ENCODE measurements around the gene WDR27.

Gene WDR27

GRCh38 chr6:169501777-169502313, 200.0 kb downstream of the WDR27 start:
- TF ChIP-seq CTCF (IDR thresholded peaks at IDR 0.05; ENCODE audit: borderline replicate concordance, insufficient read depth, low read depth, low read length): no peak
- no peak overlapping the region for H3K4me3 ChIP-seq (ENCODE audit: low read depth, low read length)

GRCh38 chr6:169501128-169501527, 200.7 kb downstream of the WDR27 start:
- TF ChIP-seq CTCF (IDR thresholded peaks at IDR 0.05; ENCODE audit: borderline replicate concordance, insufficient read depth, low read depth, low read length): no peak

GRCh38 chr6:169500688-169501087, 201.1 kb downstream of the WDR27 start:
- TF ChIP-seq CTCF (IDR thresholded peaks at IDR 0.05; ENCODE audit: borderline replicate concordance, insufficient read depth, low read depth, low read length): no peak
- H3K4me3 ChIP-seq (ENCODE audit: low read depth, low read length): no peak overlapping the region

More at GRCh38 chr6:169501128-169501527, 200.7 kb downstream of the WDR27 start:
- H3K4me3 ChIP-seq (ENCODE audit: low read depth, low read length): no peak overlapping the region

GRCh38 chr6:169499848-169500247, 202.0 kb downstream of the WDR27 start:
- H3K4me3 ChIP-seq (ENCODE audit: low read depth, low read length): no peak overlapping the region
- TF ChIP-seq CTCF (IDR thresholded peaks at IDR 0.05; ENCODE audit: borderline replicate concordance, insufficient read depth, low read depth, low read length): no peak

GRCh38 chr6:169498916-169499513, 202.8 kb downstream of the WDR27 start:
- no peak for TF ChIP-seq CTCF (IDR thresholded peaks at IDR 0.05; ENCODE audit: borderline replicate concordance, insufficient read depth, low read depth, low read length)
- no peak overlapping the region for H3K4me3 ChIP-seq (ENCODE audit: low read depth, low read length)

- no peak overlapping the region for H3K4me3 ChIP-seq (ENCODE audit: low read depth, low read length)
- no peak for TF ChIP-seq CTCF (IDR thresholded peaks at IDR 0.05; ENCODE audit: borderline replicate concordance, insufficient read depth, low read depth, low read length)
Measured at GRCh38 chr6:169495601-169496000, 206.2 kb downstream of the WDR27 start.

GRCh38 chr6:169494038-169494437, 207.8 kb downstream of the WDR27 start:
- H3K4me3 ChIP-seq (ENCODE audit: low read depth, low read length): no peak overlapping the region
- TF ChIP-seq CTCF (IDR thresholded peaks at IDR 0.05; ENCODE audit: borderline replicate concordance, insufficient read depth, low read depth, low read length): no peak

All from GM12875 (cell line).